ENCODE data around the gene MAP3K5.

Gene MAP3K5

GRCh38 chr6:136710877-136711552, 81.3 kb downstream of the MAP3K5 start:
- DNase-seq (ENCODE audit: extremely low read depth, low read depth) = no peak
- TF ChIP-seq, protein P1, sequence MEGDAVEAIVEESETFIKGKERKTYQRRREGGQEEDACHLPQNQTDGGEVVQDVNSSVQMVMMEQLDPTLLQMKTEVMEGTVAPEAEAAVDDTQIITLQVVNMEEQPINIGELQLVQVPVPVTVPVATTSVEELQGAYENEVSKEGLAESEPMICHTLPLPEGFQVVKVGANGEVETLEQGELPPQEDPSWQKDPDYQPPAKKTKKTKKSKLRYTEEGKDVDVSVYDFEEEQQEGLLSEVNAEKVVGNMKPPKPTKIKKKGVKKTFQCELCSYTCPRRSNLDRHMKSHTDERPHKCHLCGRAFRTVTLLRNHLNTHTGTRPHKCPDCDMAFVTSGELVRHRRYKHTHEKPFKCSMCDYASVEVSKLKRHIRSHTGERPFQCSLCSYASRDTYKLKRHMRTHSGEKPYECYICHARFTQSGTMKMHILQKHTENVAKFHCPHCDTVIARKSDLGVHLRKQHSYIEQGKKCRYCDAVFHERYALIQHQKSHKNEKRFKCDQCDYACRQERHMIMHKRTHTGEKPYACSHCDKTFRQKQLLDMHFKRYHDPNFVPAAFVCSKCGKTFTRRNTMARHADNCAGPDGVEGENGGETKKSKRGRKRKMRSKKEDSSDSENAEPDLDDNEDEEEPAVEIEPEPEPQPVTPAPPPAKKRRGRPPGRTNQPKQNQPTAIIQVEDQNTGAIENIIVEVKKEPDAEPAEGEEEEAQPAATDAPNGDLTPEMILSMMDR (IDR thresholded peaks at IDR 0.05; ENCODE audit: low read depth, low read length) = no peak

DNA sequence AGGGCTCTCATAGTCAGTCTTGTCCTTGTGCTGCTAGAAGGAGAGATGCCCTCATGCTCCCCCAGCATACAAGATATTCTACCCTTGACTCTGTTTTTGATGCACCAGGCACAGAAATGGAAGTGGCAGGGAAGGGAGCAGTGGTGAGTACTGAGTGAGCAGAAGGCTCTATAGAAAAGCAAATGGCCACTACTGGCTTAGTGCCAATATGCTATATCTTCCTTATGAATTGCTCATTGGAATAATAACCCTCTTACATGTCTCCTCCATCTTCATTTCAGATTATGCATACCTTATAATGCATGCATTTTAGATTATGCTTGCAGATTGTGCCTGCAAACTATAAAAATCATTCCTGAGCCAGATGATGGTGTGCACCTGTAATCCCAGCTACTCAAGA, 82.8 kb downstream of the MAP3K5 start:
- TF ChIP-seq, protein P1 (IDR thresholded peaks at IDR 0.05; ENCODE audit: low read depth, low read length) = no peak

GRCh38 chr6:136706430-136706829, 85.8 kb downstream of the MAP3K5 start:
- DNase-seq (ENCODE audit: extremely low read depth, low read depth) = no peak
- TF ChIP-seq, protein P1 (IDR thresholded peaks at IDR 0.05; ENCODE audit: low read depth, low read length) = no peak

More for the DNA sequence above, 82.8 kb downstream of the MAP3K5 start:
- DNase-seq (ENCODE audit: extremely low read depth, low read depth) = no peak

- no peak for DNase-seq (ENCODE audit: extremely low read depth, low read depth)
- TF ChIP-seq, protein P1 (IDR thresholded peaks at IDR 0.05; ENCODE audit: low read depth, low read length) = no peak
Measured at GRCh38 chr6:136703331-136703865, 88.9 kb downstream of the MAP3K5 start.

DNA sequence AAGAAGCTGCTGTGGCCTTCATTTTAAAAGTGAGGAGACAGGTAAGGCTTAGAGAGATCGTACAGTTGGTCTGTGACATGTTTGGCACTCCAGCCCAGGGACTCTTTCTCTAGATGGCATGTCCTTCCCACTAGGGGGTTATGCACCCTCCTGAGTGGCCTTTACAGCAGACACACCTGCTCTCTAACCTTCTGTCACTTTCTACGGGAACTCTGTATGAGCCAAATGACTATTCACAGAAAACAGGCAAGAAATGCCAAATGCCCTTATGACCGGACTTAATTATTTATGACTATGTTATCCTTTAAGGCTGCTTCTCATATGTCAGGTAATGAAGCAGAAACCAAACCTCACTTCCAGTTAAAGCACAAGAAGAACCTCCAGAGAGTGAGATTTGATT, 91.2 kb downstream of the MAP3K5 start:
- DNase-seq (ENCODE audit: extremely low read depth, low read depth) = no peak
- TF ChIP-seq, protein P1 (IDR thresholded peaks at IDR 0.05; ENCODE audit: low read depth, low read length) = no peak

DNA sequence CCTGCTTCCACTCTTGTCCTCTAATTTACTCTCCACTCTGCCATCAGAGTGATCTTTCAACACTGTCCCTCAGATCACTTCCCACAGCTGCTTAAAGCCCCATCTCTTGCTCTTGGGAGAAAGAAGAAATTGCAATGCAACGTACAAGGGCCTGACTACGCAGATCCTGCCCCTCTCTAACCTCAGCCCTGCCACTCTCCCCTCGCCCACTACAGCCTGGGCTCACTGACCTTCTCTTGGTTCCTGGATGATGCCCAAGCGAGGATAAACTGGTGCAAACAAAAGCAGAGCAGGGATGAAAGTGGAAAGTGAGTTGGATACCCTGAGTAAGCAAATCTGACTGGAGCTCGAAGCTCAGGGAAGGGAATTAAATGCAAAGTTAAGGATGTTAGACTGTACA, 92.9 kb downstream of the MAP3K5 start:
- TF ChIP-seq, protein P1 (IDR thresholded peaks at IDR 0.05; ENCODE audit: low read depth, low read length) = no peak
- no peak for DNase-seq (ENCODE audit: extremely low read depth, low read depth)

DNA sequence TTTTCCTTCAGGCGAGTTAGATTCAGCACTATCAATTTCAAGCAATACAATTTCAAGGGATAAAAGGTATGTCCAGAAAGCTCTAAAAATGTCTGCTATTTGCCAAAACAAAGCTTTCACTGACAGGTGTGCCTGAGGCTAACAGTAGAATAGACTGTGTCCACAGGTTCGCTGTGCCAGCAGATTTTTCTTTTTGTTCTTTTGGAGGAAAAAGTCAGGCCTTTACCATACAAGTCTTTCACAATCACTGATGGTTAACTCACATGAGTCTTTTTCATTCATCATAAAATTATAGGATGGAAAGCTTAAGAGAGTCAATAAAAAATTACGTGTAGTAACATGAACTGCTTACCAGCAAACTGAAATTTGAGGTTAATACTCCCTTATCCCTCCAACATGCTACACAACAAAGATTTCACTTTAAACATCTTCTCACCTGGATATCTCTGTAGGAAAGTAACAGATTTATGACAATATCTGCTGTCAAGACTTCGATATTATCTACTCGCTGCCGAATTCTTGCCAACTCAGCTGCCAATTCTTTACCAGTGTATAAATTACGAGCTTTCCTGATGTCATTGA, 95.4 kb downstream of the MAP3K5 start:
- DNase-seq (ENCODE audit: extremely low read depth, low read depth) = no peak
- TF ChIP-seq, protein P1 (IDR thresholded peaks at IDR 0.05; ENCODE audit: low read depth, low read length) = no peak
